Activated naive CD8-positive, alpha-beta T cell treated with anti-CD3 and anti-CD28 coated beads, Interleukin-2, amount 50 U/mL, for 24 hours (primary cell): Measurements from ENCODE around the gene TRABD2B.

Source experiments
- ATAC-seq: fragments of 150-1000 bp; cut with Tn5 transposase; one replicate; pipeline ENCODE4 v1.10.0; 2021
- DNase-seq: peaks from one replicate; pipeline ENCODE4 v3.0.0; 2021
- H3K27ac Mint-ChIP-seq: one replicate; pipeline ENCODE4 v1.8.0; 2021; ENCODE audit warnings: mild to moderate bottlenecking, mixed read lengths
- H3K27me3 Mint-ChIP-seq: one replicate; pipeline ENCODE4 v1.8.0; 2021; ENCODE audit warnings: mixed read lengths
- H3K36me3 Mint-ChIP-seq: one replicate; pipeline ENCODE4 v1.8.0; 2021; ENCODE audit warnings: low read depth, mixed read lengths
- H3K4me1 Mint-ChIP-seq: one replicate; pipeline ENCODE4 v1.8.0; 2021; ENCODE audit warnings: mixed read lengths
- H3K4me3 Mint-ChIP-seq: one replicate; pipeline ENCODE4 v1.8.0; 2021; ENCODE audit warnings: mild to moderate bottlenecking, moderate library complexity, mixed read lengths
- H3K9me3 Mint-ChIP-seq: one replicate; pipeline ENCODE4 v1.8.0; 2021; ENCODE audit warnings: mixed read lengths

The TRABD2B gene

GRCh38 chr1:47913225-47913823, 83.9 kb downstream of the TRABD2B start:
- H3K9me3 Mint-ChIP-seq: no peaks in the 10 kb centered on the region
- no peak overlapping the region for H3K27ac Mint-ChIP-seq
- no peak overlapping the region for H3K4me3 Mint-ChIP-seq
- H3K27me3 Mint-ChIP-seq: peaks cover 6% of the 10 kb centered on the region
- no peaks in the 10 kb centered on the region for H3K36me3 Mint-ChIP-seq
- no peaks in the 10 kb centered on the region for H3K4me1 Mint-ChIP-seq
- DNase-seq (no peak), ATAC-seq (no peak)

GRCh38 chr1:47912756-47913155, 84.4 kb downstream of the TRABD2B start:
- Mint-ChIP-seq H3K4me1 (no peaks in the 10 kb centered on the region), H3K27ac (no peak overlapping the region), H3K36me3 (no peaks in the 10 kb centered on the region), H3K27me3 (peaks cover 5% of the 10 kb centered on the region), H3K9me3 (no peaks in the 10 kb centered on the region), H3K4me3 (no peak overlapping the region)
- no peak for DNase-seq
- ATAC-seq: no peak

- H3K27me3 Mint-ChIP-seq: peaks cover 3% of the 10 kb centered on the region
- no peaks in the 10 kb centered on the region for H3K9me3 Mint-ChIP-seq
- no peaks in the 10 kb centered on the region for H3K4me1 Mint-ChIP-seq
- ATAC-seq: no peak
- H3K36me3 Mint-ChIP-seq: no peaks in the 10 kb centered on the region
- H3K27ac Mint-ChIP-seq: no peak overlapping the region
- no peak overlapping the region for H3K4me3 Mint-ChIP-seq
- no peak for DNase-seq
These were observed 85.3 kb downstream of the TRABD2B start for GRCh38 chr1:47911892-47912291.

- Mint-ChIP-seq H3K4me1 (no peaks in the 10 kb centered on the region), H3K4me3 (no peak overlapping the region), H3K9me3 (no peaks in the 10 kb centered on the region), H3K27ac (no peak overlapping the region), H3K36me3 (no peaks in the 10 kb centered on the region), H3K27me3 (peaks cover 3% of the 10 kb centered on the region)
- DNase-seq (no peak), ATAC-seq (no peak)
These were observed 85.8 kb downstream of the TRABD2B start for GRCh38 chr1:47911424-47911823.

GRCh38 chr1:47908258-47908657, 88.9 kb downstream of the TRABD2B start:
- no peak for DNase-seq
- Mint-ChIP-seq H3K9me3 (no peaks in the 10 kb centered on the region), H3K27me3 (peaks cover 6% of the 10 kb centered on the region), H3K4me1 (no peaks in the 10 kb centered on the region), H3K4me3 (no peak overlapping the region), H3K36me3 (no peaks in the 10 kb centered on the region), H3K27ac (no peak overlapping the region)
- ATAC-seq: no peak

GRCh38 chr1:47907177-47907528, 90.0 kb downstream of the TRABD2B start:
- no peaks in the 10 kb centered on the region for H3K9me3 Mint-ChIP-seq
- H3K36me3 Mint-ChIP-seq: no peaks in the 10 kb centered on the region
- H3K4me1 Mint-ChIP-seq: no peaks in the 10 kb centered on the region
- ATAC-seq (no peak), DNase-seq (no peak)
- no peak overlapping the region for H3K4me3 Mint-ChIP-seq
- H3K27me3 Mint-ChIP-seq: peaks cover 6% of the 10 kb centered on the region
- H3K27ac Mint-ChIP-seq: no peak overlapping the region

- DNase-seq (no peak), ATAC-seq (no peak)
- Mint-ChIP-seq H3K4me1 (no peaks in the 10 kb centered on the region), H3K27ac (no peak overlapping the region), H3K36me3 (no peaks in the 10 kb centered on the region), H3K4me3 (no peak overlapping the region), H3K27me3 (peaks cover 4% of the 10 kb centered on the region), H3K9me3 (no peaks in the 10 kb centered on the region)
These were observed 90.5 kb downstream of the TRABD2B start for GRCh38 chr1:47906527-47907176.

- peaks cover 4% of the 10 kb centered on the region for H3K27me3 Mint-ChIP-seq
- DNase-seq: no peak
- H3K4me3 Mint-ChIP-seq: no peak overlapping the region
- H3K9me3 Mint-ChIP-seq: no peaks in the 10 kb centered on the region
- no peaks in the 10 kb centered on the region for H3K4me1 Mint-ChIP-seq
- H3K36me3 Mint-ChIP-seq: no peaks in the 10 kb centered on the region
- ATAC-seq: no peak
- no peak overlapping the region for H3K27ac Mint-ChIP-seq
These were observed 91.2 kb downstream of the TRABD2B start for GRCh38 chr1:47906009-47906432.

GRCh38 chr1:47903723-47904122, 93.5 kb downstream of the TRABD2B start:
- ATAC-seq: no peak
- H3K27ac Mint-ChIP-seq: no peak overlapping the region
- H3K4me3 Mint-ChIP-seq: no peak overlapping the region
- no peaks in the 10 kb centered on the region for H3K36me3 Mint-ChIP-seq
- H3K4me1 Mint-ChIP-seq: no peaks in the 10 kb centered on the region
- H3K27me3 Mint-ChIP-seq: peaks cover 4% of the 10 kb centered on the region
- no peak for DNase-seq
- H3K9me3 Mint-ChIP-seq: no peaks in the 10 kb centered on the region

- H3K4me3 Mint-ChIP-seq: no peak overlapping the region
- no peaks in the 10 kb centered on the region for H3K9me3 Mint-ChIP-seq
- DNase-seq: no peak
- peaks cover 2% of the 10 kb centered on the region for H3K27me3 Mint-ChIP-seq
- H3K36me3 Mint-ChIP-seq: no peaks in the 10 kb centered on the region
- no peak overlapping the region for H3K27ac Mint-ChIP-seq
- ATAC-seq: no peak
- H3K4me1 Mint-ChIP-seq: no peaks in the 10 kb centered on the region
These were observed 96.1 kb downstream of the TRABD2B start for GRCh38 chr1:47901001-47901575.

- DNase-seq: no peak
- no peaks in the 10 kb centered on the region for H3K9me3 Mint-ChIP-seq
- no peak for ATAC-seq
- no peak overlapping the region for H3K4me3 Mint-ChIP-seq
- peaks cover 2% of the 10 kb centered on the region for H3K27me3 Mint-ChIP-seq
- H3K27ac Mint-ChIP-seq: no peak overlapping the region
- no peaks in the 10 kb centered on the region for H3K4me1 Mint-ChIP-seq
- no peaks in the 10 kb centered on the region for H3K36me3 Mint-ChIP-seq
These were observed 98.9 kb downstream of the TRABD2B start for GRCh38 chr1:47898133-47898845.

GRCh38 chr1:47895279-47896125, 101.7 kb downstream of the TRABD2B start:
- no peak for DNase-seq
- peaks cover 2% of the 10 kb centered on the region for H3K27me3 Mint-ChIP-seq
- no peak for ATAC-seq
- no peaks in the 10 kb centered on the region for H3K36me3 Mint-ChIP-seq
- H3K9me3 Mint-ChIP-seq: no peaks in the 10 kb centered on the region
- H3K4me1 Mint-ChIP-seq: no peaks in the 10 kb centered on the region
- no peak overlapping the region for H3K27ac Mint-ChIP-seq
- H3K4me3 Mint-ChIP-seq: no peak overlapping the region

- Mint-ChIP-seq H3K9me3 (no peaks in the 10 kb centered on the region), H3K4me1 (no peaks in the 10 kb centered on the region), H3K36me3 (no peaks in the 10 kb centered on the region), H3K27me3 (peaks cover 2% of the 10 kb centered on the region), H3K27ac (no peak overlapping the region), H3K4me3 (no peak overlapping the region)
- DNase-seq: no peak
- peak; percentile 51 for ATAC-seq
These were observed 102.5 kb downstream of the TRABD2B start for GRCh38 chr1:47894410-47895278.

GRCh38 chr1:47893412-47893811, 103.8 kb downstream of the TRABD2B start:
- H3K27ac Mint-ChIP-seq: no peak overlapping the region
- ATAC-seq (no peak), DNase-seq (no peak)
- H3K27me3 Mint-ChIP-seq: peaks cover 4% of the 10 kb centered on the region
- no peak overlapping the region for H3K4me3 Mint-ChIP-seq
- H3K4me1 Mint-ChIP-seq: no peaks in the 10 kb centered on the region
- H3K36me3 Mint-ChIP-seq: no peaks in the 10 kb centered on the region
- H3K9me3 Mint-ChIP-seq: no peaks in the 10 kb centered on the region
